NCI-H69 (cell line): ENCODE measurements around the gene MACROD2.

Source experiments
- DNase-seq: peaks from one replicate; lab custom pipeline; 2025; lab: John Stamatoyannopoulos, UW

The MACROD2 gene

GRCh38 chr20:15047042-15047441, 1051.7 kb downstream of the MACROD2 start:
- no peak for DNase-seq

GRCh38 chr20:15047601-15048000, 1052.3 kb downstream of the MACROD2 start:
- DNase-seq = no peak

DNA sequence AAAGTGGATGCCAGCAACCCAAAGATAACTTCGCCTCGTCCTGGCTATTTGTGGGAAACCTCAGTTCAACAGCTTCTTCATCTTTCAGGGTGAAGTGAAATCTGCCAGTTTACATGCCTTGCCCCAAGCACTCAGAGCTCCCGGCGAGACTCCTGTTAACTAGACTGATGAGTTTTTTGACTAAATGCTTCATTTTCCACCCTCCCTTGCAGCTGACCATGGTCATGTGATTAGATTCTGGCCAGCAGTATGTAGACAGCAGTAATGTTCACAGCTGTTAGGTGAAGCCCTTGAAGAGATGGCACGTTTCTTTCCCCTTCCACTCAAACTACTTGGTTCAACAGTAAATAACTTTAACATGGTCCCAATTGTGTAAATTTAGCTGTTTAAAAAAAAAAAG, 1060.9 kb downstream of the MACROD2 start:
- no peak for DNase-seq

GRCh38 chr20:15058841-15059240, 1063.5 kb downstream of the MACROD2 start:
- no peak for DNase-seq

DNA sequence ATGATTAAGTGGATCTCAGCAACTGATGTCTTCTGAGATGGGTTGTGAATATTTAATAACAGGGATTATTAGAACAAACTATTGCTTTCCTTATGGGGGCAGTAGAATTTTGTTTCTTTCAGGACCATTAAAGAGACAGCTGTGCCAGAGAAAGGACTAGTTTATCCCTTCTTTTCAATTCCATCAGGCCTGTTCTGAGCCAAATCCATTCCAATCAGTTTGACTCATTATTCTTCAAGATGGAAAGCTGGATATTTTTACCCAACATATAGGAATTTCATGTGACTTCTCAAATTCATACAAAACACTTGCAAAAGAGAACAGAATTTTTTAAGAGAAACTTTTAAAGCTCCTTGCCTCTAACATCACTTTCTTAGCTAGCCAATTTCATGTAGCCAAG, 1064.1 kb downstream of the MACROD2 start:
- no peak for DNase-seq

GRCh38 chr20:15060265-15061060, 1065.1 kb downstream of the MACROD2 start:
- no peak for DNase-seq

DNA sequence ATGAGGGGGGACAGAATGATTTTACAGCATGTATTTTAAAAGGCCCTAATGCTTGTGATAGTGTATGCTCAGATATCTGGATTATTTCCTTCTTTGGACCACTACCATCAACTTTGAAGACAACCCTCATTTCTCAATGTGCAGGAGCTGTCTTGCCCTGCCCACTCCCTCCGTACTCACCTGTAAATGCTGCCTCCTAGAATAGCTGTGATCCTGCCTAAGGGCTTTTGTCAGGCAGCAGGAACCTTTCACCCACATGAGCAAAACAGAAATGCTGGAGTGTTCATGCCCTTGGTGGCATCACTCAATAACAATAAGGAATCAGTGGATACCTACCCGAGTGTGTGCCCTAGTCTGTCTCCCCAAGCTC, 1065.7 kb downstream of the MACROD2 start:
- no peak for DNase-seq

GRCh38 chr20:15061955-15062354, 1066.6 kb downstream of the MACROD2 start:
- no peak for DNase-seq

DNA sequence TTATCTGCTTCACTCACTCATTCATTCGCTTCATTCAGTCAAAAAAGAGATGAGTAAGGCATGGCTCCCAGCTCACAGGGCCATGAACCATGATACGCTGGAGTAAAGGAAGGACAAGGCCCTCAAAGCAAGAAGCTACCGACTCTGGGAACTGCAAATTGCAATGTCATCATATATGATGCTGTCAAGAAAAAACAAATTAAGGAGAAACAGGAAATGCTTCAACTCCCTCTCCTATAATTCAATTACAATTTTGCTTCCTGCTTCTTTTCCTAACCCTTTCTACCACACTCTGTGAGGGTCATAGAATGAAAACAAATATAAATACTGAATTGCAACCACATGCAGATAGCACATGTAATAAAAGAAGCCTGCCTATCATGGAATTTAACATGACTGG, 1067.8 kb downstream of the MACROD2 start:
- no peak for DNase-seq

DNA sequence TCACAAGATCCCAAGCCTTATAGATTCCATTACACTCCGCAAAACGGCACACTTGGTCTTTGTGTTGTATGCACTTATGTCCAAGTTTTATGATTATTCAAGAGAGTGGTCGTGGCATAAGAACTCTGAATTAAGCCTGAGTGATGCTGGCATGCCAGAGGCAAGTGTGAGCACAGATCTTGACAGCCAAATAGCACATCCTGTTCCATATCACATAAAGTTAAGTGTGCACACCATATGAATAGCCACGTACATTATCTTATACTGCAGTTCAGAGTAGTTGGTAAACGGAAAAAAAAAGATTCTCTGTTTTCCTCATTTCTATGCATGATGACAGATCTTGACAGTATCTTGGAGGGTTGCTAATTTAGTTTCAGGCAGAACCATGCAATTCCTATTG, 1069.4 kb downstream of the MACROD2 start:
- no peak for DNase-seq

- no peak for DNase-seq
Observed at GRCh38 chr20:15065794-15066193, 1070.5 kb downstream of the MACROD2 start.

GRCh38 chr20:15068486-15068885, 1073.2 kb downstream of the MACROD2 start:
- DNase-seq = no peak

- no peak for DNase-seq
Observed at GRCh38 chr20:15069355-15069754, 1074.0 kb downstream of the MACROD2 start.

DNA sequence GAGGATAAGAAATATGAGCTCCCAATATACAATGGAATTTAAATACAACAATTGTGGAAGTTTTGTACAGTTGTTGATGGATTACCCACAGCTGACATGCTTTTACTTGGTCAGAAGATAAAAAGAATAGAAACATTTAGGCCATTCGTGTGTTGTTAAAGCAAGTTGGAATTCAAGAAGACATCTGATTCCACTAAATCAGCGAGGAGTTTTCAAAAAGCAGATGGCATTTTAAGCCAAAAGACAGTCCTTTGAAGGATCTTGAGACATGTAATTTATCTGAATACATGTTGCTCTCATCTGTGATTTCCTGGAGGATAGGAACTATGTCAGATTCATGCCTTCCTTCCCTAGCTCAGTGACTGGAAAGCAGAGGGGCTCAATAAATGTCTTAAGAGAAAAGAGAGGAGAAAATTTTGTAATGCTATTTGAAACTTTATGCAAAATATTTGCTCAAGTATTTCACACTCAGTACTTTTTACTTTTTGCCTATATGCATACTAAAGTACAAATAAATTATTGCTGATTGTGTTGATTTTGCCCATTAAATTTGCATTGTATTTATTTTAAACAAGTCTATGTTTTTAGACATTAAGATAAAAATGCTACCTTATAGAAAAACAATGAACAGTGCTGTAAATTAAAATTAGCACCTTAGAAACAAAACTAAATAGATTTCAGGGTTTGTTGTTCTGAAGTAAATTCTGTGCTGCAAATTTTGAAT, 1075.9 kb downstream of the MACROD2 start:
- no peak for DNase-seq

- DNase-seq = no peak
Observed at GRCh38 chr20:15072316-15072715, 1077.0 kb downstream of the MACROD2 start.

DNA sequence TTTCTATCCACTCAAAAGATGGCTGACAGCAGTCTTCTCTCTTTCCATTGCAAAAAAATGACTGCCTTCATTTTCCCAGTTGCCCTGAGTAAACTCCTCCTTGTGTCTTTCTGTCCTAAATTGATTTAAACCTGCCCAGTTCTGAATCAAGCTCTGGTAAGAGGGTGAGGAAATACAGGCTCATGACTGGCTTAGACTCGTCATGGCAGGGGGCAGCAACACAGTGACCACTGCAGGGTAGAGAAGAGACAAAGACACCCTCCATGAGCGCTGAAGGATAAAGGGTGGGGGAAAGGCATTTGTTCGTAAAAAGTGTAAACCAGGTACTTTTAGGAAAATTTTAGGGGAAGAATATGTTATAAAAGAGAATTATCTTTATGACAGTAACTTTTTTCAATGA, 1080.3 kb downstream of the MACROD2 start:
- peak; percentile 10 for DNase-seq

- peak; percentile 89 for DNase-seq
Observed at GRCh38 chr20:15076785-15077184, 1081.5 kb downstream of the MACROD2 start.

DNA sequence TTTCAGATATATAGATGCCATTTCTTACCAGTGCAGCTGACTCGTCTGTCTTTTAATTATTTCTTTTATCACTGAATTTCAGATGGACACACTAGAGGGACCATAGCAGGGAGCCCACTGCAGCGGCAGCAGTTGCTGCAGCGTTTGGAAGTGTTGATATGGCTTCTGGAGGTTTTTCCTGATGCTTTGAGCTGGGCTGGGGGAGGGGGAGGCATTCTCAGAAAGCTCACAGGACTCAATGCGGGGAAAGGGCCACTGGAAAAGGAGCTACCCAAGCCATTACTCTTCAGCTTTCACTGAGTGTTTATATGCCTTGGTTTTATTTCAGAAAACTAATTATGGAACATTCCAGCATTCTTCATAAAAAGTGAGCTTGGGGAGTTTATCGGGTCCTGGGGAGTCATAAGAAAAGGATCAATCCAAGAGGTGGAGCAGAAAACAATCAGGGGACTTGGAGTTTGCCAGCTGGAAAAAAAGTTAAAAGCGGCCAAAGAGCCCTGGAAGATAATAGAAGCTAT, 1082.5 kb downstream of the MACROD2 start:
- peak; percentile 11 for DNase-seq

DNA sequence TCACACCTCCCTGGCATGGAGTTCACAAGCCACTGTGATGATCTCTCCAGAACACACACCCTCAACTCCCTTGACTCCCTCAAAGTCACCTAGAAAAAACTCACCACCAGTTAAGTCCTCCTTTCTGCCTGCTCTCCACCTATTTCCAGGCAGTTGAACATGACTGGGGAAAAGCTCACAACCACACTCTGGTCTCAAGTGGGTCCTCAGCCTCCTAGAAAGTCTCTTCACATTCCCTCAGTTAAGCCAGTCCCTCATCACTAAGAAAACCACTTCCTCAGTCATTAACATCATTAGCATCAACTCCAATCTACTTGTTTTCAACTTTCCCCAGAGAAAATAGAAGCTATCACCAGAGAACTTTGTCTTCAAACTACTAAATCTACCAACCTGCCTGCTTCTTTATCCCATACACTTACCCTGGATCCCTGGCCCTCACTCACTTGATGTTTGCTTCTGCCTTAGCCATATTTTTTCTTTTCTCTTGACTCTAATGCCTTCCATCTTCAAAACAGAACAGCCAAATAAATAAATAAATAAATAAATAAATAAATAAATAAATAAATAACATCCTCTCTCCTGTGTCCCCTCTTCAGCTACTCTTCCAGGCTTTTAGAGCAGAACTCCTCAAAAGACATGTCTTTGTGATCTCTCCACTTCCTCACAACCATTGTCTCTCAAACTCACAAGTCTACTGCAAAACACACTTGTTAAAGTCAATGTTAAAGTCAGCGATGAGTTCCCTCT, 1084.5 kb downstream of the MACROD2 start:
- DNase-seq = no peak

- DNase-seq = no peak
Observed at GRCh38 chr20:15081261-15081660, 1085.9 kb downstream of the MACROD2 start.

- no peak for DNase-seq
Observed at GRCh38 chr20:15091421-15092037, 1096.2 kb downstream of the MACROD2 start.

GRCh38 chr20:15098351-15098750, 1103.0 kb downstream of the MACROD2 start:
- DNase-seq = no peak
